Head of caudate nucleus (tissue), 42 donors: ENCODE measurements around the gene APBA3.
"Not testable (repeated sequence)": the region's sequence is repeated elsewhere in the genome, so short reads cannot be mapped to it uniquely, and the experiment has no call there.

Experiments used
- DNase-seq, 42 donors: peaks; one replicate each; pipeline versions ENCODE4 v3.0.0 to v3.0.0-alpha.2; 2020 to 2021; ENCODE audit warnings: mixed read lengths in 7 of 42
- intact Hi-C: fragments of 100-400 bp; cut with DNase I; formaldehyde crosslinking; loops from one replicate; pipeline ENCODE4 v1.15.0; 2022

APBA3 gene

DNA sequence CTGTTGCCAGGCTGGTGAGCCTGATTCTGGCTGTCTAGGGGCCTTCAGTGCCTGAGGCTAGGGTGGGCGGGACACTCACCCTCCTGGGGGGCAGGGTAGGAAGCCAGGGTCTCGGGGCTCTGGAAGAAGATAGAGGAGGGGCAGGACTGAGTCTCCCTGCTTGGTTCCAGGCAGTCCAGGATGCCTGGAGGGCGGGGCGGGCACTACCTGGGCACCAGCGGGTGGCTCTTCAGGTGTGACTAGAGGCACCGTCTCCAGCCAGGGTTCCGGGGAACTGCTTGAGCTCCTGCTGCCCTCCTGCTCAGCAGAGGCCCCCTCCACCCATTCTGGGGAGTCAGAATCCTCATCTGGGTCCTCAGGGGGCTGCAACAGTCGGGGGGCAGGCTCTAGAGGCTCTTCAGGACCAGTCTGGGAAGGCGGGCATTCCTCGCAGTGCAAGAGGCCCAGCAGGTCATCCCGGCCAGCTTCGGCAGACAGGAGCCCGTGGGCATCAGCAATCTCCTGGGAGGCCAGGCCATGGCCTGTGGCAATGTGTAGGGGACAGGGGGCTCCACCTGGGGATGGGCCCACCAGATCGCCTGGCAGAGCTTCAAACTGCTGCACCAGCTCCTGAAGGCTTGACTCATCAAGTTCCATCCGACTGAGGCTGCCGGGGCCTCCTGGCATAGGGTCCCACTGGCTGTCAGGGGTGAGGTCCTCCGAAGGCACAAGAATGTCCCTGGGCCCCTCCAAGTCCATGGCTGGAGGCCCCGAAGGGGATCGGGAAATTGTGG is 1.8 kb downstream of the APBA3 start:
- DNase-seq: no peak
- intact Hi-C loops: loop anchor here (10.0 kb wide), 1 partner anchor 215 kb away; the partner anchor contains the start of gene DAPK3

DNA sequence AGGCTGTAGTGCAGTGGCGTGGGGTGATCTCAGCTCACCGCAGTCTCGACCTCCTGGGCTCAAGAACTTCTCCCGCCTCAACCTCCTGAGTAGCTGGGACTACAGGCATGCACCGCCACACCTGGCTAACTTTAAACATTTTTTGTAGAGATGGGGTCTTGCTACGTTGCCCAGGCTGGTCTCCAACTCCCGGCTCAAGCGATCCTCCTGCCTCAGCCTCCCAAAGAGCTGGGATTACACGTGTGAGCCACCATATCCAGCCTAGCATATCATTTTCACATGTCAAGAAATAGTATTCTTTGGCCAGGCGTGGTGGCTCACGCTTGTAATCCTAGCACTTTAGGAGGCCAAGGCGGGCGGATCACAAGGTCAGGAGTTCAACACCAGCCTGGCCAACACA is 3.2 kb downstream of the APBA3 start:
- DNase-seq, intact Hi-C loops: not testable (repeated sequence)

DNA sequence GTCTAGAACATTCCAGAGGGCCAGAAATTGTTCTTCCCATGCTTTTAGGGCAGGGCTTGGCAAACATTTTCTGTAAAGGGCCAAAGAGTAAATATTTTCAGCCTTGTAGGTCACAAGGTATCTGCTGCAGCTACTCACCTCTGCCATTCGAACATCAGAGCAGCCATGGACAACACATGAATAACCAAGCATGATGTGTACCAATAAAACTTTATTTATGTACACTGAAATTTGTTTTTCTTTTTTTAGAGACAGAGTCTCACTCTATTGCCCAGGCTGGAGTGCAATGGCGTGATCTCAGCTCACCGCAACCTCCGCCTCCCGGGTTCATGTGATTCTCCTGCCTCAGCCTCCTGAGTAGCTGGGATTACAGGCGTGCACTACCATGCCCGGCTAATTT is 3.8 kb downstream of the APBA3 start:
- intact Hi-C loops, DNase-seq: not testable (repeated sequence)

DNA sequence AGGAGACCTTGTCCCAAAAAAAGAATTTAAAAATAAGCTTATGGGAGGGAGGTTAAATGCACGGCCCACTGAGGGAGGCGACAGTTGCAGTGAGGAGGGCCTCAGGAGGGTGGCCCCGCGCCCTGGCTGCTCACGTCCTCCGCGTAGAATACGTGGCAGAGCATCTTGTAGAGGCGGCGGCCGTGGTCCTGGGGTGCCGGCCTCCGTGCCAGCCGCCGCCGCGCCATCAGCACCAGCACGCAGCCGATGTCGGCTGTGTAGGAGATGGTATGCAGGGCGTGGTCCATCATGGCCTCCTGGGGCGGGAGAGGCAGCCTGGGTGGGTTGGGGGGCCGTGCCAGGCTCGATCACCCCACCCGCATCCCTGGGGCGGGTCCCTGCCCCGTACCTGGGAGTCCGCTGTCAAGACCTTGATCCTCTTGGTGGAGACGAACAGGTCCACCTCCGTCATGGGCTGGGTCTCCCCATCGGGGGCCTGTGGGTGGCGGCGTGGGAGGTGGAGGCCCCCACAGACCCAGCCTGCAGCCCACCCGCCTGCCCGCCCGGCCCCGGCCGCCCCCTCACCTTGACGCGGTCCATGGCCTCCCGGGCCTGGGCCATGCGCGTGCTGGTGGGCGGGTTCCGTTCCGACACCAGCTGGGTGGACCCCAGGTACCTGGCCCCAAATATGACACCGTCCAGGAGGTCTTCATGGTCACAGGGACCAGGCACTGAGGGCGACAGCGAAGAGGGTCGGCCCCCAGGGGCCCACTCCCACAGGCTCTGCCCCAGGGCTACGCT is 7.7 kb downstream of the APBA3 start:
- intact Hi-C loops: no loop called here
- no peak for DNase-seq

DNA sequence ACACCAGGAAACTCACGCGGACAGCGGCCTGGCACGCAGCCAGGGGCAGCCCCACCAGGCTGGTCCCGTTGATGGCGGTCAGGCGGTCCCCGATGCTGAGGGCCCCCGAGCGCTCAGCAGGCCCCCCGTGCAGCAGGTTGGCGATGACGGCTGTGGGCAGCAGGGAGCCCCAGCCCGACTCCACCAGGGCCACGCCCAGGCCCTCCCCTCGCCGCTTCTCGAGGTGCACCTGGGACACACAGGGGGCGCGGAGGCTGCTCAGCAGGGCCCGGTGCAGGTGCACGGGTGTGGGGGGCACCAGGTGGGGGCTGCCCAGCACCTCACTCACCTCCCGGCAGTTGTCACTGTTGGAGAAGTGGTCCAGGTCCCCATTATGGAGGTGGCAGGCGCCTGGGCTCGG is 9.0 kb downstream of the APBA3 start:
- intact Hi-C loops: no loop called here
- DNase-seq: no peak

DNA sequence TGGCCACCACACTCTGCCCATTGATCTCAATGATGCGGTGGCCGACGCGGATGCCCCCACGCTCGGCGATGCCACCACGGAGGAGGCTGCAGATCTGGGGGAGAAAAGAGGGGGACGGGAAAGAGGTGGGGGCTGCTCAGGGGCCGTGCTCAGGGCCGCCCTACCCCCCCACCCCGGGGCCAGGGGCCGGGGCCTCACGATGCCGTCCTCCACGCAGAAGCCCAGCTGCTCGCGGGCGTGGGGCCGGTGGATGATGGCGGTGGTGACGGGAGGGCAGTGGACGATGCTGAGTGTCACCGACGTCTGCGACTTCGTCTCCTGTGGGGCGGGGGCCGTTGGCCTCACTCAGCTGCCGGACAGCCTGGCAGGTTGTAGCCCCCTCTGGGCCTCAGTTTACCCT is 10.3 kb downstream of the APBA3 start:
- intact Hi-C loops: no loop called here
- DNase-seq: no peak

DNA sequence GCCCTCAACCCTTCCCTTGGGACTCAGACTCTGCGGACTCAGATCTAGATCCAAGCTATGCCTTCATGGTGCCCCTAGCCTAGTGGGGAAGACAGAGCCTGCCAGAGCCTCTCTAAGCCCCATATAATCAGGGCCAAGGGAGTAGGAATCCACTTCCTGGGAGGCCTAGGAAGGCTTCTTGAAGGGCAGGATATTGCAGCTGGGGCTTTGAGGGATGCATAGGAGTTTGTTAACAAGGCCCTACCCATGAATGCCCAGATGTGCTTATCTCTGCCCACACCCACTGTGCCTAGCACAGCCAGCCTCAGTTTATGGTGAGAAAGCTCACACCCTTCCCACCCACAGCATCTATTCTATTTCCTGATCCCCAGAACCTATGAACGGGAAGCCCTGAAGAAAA is 11.3 kb downstream of the APBA3 start:
- intact Hi-C loops: no loop called here
- no peak for DNase-seq

DNA sequence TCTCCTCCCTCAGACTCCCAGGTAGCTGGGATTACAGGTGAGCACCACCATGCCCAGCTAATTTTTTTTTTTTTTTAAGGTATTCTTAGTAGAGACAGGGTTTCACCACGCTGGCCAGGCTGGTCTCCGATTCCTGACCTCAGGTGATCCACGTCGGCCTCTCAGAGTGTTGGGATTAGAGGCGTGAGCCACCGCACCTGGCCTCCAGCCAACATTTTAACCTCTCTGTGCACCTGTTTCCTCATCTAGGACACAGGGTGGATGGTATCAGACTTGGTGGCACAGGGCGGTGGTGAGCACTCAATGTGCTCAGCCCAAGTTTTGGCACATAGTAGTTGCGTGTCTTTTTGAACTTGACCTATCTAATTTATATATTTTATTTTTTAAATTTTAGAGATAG is 12.5 kb downstream of the APBA3 start:
- DNase-seq: no peak
- intact Hi-C loops: no loop called here

DNA sequence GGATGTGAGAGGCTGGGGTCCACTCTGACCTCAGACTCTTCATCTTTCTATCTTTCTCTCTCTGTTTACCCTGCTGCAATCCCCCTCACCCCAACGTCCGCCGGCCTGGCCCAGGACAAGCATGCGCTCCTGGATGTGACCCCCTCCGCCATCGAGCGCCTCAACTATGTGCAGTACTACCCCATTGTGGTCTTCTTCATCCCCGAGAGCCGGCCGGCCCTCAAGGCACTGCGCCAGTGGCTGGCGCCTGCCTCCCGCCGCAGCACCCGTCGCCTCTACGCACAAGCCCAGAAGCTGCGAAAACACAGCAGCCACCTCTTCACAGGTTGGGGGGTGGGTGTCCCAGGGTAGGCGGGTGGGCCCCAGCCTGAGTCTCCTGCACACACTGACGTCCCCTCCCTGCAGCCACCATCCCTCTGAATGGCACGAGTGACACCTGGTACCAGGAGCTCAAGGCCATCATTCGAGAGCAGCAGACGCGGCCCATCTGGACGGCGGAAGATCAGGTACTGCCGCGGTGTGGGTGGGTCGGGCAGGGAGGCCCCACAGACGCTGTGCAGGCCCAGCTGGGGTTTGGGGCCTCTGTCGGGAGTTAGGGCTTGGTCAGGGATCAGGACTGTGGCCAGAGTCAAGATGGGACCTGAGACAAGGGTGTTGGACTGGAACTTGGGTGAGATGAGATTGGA is 15.0 kb downstream of the APBA3 start:
- intact Hi-C loops: no loop called here

DNA sequence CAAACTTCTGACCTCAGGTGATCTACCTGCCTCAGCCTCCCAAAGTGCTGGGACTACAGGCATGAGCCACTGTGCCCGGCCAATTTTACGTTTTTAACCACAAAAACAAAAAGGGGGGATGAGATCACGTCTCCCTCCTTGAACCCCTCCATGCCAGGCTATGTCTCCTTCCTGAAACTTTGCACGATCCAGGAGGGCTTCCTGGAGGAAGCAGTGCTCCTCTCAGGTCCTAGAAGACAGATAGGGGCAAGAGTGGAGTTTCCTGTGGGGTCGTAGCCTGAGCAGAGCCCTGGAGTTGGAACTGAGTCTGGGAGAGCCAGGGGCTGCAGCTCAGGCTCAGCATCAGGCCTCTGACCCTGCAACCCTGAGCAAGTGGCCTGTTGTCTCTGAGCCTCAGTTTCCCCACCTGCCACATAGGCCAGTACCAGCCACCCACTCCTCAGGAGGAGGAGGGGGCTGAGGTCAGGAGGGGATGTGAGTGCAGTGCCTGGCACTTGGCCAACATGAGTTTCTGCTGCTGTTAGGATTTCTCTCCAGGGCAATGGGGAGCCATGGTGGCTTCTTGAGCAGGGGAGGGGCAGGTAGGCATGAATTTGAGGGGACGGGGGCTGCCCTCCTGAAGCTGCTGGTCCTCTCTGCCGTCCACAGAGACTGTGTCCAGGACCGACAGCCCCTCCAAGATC is 16.0 kb downstream of the APBA3 start:
- intact Hi-C loops: no loop called here
- no peak for DNase-seq

More for the DNA sequence above, 15.0 kb downstream of the APBA3 start:
- no peak for DNase-seq

DNA sequence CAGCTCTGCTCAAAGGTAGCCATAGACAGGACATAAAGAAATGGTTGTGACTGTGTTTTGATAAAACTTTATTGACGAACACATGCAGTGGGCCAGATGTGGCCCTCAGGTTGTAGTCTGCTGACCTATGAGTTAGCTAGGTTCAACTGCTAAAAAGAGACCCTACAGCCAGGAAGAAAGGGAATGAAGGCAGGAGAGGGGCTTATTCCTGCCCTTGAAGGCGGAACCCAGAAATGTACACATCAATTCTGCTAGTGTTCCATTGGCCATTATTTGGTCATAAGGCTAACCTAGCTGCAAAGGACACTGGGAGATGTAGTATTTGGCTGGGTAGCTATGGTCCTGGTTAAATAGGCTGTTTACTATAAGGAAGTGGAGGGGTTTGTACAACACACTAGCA is 18.0 kb downstream of the APBA3 start:
- intact Hi-C loops: no loop called here
- no peak for DNase-seq

DNA sequence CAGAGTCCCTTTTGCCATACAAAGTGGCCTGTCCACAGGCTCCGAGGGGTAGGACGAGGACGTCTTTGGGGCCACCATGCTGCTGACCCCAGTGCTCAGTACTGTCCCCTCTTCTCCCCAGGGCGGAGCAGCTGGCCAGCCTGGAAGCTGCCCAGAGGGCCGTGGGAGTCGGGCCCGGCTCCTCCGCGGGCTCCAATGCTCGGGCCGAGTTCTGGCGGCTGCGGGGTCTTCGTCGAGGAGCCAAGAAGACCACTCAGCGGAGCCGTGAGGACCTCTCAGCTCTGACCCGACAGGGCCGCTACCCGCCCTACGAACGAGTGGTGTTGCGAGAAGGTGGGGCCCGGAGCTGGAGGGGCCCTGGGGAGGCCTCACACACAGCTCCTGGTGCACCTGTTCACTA is 21.1 kb downstream of the APBA3 start:
- intact Hi-C loops: no loop called here
- DNase-seq: no peak

DNA sequence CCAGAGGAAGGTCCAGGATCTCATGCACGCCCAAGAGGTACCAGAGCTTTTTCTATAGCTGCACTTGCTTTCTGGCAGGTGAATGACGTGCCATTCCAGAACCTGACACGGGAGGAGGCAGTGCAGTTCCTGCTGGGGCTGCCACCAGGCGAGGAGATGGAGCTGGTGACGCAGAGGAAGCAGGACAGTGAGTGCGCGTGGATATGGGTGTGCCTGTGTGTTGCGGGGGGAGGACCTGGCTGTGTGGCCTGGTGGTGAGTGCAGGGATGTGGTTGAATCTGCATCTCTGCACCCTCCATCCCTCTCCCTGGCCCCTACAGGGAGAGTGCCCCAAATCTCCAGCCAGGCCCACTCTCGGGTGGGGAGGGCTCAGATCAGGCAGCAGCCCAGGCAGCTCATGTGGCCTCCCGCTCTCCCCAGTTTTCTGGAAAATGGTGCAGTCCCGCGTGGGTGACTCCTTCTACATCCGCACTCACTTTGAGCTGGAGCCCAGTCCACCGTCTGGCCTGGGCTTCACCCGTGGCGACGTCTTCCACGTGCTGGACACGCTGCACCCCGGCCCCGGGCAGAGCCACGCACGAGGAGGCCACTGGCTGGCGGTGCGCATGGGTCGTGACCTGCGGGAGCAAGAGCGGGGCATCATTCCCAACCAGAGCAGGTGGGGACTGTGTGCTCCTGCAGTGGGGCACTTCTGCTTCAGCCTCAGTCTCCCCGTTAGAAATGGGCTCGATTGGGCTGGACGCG is 22.8 kb downstream of the APBA3 start:
- intact Hi-C loops: no loop called here
- DNase-seq: peak in 7 of 42 donors; percentile 10 to 48 (median 20)

DNA sequence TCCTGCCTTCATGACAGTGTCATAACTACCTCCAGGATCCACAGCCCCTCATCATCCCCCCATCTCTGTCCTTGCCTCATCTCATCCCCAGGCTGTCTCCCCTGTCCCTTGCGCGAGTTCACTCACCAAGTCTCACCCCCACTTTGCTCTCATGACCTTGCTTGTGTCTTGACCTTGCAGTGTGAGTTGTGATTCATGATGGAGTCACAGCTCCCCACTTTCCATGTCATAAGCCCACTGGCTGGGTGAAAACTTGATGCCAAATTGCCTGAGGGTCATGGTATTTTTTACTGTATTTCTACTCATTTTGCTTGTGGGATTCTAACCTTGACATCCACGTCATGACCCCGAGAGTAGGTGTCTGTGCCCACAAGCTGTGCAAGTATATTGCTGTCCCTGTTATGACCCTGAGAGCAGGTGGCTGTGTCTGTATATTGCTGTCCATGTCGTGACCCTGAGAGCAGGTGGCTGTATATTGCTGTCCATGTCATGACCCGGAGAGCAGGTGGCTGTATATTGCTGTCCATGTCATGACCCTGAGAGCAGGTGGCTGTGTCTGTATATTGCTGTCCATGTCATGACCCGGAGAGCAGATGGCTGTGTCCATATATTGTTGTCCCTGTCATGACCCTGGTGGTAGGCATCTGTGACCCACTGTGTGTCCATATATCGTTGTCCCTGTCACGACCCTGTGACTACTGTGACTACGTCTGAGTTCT is 23.8 kb downstream of the APBA3 start:
- no peak for DNase-seq
- intact Hi-C loops: no loop called here

DNA sequence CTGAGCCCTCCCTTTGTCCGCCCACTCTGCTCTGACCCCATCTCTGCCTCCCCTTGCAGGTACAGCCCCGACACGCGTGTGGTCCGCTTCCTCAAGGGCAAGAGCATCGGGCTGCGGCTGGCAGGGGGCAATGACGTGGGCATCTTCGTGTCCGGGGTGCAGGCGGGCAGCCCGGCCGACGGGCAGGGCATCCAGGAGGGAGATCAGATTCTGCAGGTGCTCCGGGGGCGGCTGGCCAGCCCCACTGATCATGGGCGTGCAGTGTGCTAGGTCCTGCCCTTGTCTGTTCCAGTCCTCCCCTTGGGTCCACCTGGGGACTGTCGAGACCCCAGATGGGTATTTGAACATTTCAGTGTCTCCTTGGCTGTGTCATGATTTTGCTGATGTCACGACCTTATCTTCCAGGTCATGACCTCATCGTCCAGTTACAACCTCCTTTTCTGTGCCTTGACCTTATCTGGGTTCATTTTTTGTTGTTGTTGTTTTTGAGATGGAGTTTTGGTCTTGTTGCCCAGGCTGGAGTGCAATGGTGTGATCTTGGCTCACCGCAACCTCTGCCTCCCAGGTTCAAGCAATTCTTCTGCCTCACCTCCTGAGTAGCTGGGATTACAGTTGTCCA is 25.3 kb downstream of the APBA3 start:
- no peak for DNase-seq
- intact Hi-C loops: no loop called here

DNA sequence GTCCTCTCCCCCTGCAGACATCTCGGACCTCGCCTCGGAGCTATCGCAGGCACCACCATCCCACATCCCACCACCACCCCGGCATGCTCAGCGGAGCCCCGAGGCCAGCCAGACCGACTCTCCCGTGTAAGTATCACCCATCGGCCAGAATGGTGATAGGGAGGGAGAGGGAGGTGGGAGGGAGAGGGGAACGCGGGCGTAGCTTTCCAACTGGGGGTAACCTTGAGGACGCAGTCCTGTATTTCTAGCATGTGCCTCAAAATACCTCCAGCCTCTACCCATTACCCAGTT is 27.2 kb downstream of the APBA3 start:
- intact Hi-C loops: no loop called here
- no peak for DNase-seq

DNA sequence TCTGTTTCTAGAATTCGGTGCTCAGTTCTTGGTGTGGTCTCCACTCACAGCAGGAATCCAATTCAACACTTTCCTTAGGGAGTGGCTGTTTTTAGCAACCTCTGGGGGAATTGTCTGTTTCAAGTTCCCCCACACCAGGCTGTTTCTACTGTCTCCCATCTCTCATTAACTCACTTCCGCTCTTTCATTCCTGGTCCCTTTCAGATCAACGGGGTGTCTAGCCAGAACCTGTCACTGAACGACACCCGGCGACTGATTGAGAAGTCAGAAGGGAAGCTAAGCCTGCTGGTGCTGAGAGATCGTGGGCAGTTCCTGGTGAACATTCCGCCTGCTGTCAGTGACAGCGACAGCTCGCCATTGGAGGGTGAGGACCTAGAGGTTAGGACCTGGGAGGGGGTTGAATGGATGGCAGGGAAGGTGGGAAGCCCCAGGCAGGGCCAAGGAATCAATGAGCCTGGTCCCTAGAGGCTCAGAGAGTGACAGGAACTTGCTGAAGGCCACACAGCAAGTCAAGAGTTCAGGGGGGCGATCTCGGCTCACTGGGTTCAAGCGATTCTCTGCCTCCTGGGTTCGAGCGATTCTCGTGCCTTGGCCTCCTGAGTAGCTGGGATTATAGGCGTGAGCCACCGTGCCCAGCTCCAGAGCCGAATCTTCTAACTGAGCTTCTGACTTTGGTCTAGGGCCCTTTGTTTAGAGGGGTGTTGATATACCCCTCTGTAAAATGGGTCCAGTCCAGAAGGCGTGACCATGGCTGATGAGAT is 27.8 kb downstream of the APBA3 start:
- DNase-seq: no peak
- intact Hi-C loops: no loop called here
